Midbrain (tissue), 1 donor: ENCODE results near the gene HEXIM1.

Experiments
- DNase-seq: peaks from one replicate; lab custom pipeline; 2025; lab: John Stamatoyannopoulos, UW

The HEXIM1 gene

DNA sequence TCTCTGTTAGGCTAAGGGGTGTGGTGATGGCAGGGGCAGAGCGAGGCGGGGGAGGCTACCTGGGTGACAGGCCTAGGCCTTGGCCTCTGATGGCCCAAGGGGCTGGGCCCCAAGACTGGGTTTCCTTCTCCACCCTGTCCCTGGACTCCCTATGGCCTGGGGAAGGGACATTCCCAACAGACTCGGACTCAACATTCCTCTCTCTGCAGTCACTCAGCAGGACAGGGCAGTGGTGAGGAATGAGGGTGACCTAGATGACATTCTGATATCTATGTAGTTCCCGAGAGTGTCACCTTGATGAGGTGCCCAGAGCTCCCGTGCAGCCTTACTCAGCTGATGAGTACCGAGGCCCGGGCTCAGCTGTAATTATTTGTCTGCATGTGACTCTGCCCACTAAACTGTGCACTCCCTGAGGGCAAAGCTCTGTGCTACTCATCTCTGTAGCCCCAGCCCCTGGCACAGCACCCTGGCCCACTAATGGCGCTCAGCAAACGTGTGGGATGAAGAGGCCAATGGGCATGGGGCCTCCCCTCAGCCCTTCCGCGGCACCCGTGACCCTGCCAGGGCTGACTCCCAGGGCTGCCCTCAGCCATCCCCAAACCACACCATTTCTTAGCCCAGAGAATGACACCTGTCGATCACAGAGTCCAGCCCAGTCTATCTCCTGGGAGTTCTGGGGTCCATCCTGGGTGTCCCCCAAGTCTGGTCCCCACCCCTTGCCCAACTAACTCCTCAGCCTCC lies 18.2 kb upstream of the HEXIM1 start:
- no peak for DNase-seq

DNA sequence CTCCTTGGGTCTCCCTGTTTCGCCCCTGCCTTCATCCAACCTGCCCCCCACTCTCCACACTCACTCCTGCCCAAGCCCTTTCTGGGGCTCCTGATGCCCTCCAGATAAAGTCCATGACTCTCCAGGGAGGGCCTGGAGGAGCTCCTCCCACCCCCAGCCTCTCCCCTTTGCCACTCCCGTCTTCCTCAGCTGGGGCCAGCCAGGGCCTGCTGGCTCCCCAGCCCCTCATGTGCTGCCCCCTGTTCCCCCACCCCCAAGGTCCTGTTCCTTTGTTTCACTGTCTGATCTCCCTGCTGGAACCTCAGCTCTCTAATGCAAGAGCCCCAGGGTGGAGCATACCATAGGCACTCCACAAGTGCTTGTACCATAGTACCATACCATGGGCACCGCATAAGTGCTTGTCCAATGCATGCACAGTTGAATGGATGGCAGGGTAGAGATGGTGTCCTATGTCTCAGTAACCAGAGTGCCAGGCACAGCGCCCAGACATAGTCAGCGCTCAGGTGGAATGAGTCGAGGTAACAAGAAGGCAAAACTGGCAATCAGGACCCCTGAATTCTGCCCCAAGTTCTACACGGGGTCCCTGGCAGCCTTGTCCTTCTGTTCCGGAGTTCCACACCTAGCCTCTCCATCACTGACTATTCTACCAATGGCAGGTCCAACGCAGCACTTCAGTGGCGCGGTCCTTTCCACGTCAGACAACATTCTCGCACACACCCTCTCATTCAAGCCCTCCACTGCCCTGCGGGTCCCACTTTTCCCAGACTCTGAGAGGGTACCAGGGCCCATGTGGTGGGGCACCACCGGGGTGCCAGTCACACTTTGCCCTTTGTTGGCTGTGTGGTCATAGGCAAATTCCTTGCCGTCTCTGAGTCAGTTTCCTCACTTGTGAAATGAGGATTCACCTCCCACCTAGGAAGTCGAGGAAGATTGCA lies 17.3 kb upstream of the HEXIM1 start:
- no peak for DNase-seq

DNA sequence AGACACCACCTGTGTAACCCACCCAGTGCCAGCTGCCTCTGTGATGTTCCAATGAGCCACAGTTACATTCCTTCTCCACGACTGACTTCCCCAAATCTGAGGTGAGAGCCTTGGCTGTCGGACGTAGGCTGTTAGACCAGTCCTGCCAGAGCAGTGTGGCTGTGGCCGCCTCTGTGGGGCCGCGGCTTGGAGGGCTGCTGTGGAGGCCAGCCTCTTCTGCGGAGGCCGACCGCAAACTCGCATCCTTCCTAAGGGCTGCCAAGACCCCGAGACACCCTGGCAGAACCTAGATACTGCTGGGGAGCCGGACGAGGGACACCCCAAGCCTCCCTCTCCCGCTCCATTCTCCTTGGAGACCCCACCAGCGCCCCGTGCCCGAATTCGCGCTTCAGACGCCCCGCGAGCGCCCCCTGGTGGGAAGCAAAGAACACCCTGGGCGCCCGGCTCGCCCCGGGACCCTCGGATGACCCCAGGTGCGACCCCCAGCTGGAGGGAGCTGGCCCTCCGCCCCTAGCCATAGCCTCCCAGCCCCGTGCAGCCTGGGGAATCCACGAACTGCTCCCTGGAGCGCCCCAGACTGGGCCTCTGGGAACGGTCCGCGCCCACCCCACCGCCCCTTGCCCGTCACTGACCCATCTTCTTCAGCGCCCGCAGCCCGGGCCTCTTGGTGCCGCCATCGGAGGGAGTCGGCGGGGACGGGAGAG lies 16.5 kb upstream of the HEXIM1 start:
- peak; percentile 42 for DNase-seq

DNA sequence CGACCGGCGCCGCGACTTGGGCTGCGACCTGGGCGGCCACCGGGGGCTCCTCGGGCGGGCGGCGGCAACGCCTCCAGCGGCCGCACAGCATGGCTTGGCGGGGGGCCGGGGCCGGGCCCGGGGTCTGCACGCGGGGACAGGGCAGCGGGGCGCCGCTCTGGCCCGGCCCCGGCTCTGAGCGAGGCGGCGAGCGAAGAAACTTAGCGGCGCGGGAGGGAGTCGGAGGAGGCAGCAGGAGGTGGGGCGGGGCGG lies 16.0 kb upstream of the HEXIM1 start, which contains the start of gene PLCD3:
Gene PLCD3, minus strand, starts transcription at position 196 of the 252 bp plus-strand sequence. Its CDS starts 105 bp downstream, at position 91.
- no peak for DNase-seq

DNA sequence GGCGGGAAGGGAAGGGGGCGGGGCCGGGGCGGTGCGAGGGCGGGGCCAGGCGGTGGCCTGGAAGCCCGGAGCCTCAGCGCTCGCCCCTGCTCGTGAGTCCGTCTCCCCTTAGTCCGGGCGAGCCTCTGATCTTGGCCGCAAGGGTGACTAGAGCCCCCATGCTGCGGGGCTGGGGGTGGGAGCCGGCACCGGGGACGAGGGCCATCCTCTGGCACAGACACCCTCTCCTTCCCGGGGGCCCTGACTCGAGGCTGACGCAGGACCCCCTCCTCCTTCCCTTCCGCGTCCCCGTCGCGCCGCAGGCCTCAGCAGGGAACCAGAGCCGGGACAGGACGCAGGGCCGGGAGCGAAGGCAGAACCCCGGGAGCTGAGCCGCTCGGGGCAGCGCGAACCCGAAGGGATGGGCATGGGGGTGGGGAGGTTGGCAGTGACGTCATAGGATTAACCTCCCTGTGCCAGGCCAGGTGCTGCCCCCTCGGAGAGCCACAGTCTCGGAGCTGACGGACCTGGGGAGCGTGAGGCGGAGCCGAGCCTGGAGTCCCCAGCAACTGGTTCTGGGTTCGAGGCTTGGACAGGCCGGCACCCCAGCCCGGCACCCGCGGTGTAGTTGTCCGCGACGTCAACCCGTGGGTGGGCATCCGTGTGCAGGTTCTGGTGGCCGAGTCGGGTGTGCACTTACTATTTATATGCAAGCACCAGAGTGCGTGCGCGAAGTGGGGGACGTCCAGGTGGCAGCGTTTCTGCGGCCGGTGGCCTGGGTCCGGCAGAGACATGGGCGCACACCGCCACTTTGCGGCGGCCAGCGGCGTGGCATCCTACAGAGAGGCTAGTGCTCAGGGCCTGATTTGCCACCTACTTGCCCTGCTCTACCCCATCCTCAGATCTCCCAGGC lies 15.5 kb upstream of the HEXIM1 start:
- DNase-seq, result peak; percentile 69

DNA sequence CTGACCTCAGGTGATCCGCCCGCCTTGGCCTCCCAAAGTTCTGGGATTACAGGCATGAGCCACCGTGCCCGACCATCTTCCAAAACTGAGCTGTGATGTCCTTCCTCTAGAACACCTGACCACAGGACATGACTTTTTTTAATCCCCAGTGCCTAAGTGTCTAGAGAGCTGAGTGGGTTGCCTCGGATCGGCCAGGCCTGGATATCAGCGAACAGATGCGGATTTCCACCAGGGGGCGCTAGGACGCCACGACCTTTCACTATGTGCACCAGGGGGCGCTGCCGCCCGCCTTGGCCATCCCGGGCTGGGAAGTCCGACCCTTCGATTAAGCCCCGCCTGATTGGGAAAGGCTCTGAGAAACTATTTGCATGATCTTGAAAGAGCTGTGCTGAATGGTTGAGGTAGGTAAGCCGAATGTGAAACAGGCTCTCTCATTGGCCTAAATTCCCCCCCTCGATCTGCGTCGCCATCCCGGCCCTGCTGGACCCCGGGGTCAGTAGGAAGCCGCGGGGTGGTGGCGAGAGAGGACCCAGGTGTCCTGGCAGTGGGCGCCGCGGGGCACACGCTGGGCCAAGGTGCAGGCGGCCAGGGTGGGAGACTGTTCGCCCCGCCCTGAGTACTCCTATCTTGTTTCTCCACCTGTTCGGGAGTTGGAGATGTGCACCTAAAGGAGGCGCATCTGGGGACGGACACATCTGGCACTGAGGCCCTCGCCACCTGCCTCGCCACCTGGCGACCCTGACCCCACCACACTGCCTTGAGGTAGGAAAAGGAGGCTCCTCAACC lies 12.9 kb upstream of the HEXIM1 start, which contains the start of gene ACBD4:
Gene ACBD4, plus strand, starts transcription at position 496 of the 786 bp plus-strand sequence. CDS start 458 bp downstream, outside the sequence.
- DNase-seq, result peak; percentile 94

DNA sequence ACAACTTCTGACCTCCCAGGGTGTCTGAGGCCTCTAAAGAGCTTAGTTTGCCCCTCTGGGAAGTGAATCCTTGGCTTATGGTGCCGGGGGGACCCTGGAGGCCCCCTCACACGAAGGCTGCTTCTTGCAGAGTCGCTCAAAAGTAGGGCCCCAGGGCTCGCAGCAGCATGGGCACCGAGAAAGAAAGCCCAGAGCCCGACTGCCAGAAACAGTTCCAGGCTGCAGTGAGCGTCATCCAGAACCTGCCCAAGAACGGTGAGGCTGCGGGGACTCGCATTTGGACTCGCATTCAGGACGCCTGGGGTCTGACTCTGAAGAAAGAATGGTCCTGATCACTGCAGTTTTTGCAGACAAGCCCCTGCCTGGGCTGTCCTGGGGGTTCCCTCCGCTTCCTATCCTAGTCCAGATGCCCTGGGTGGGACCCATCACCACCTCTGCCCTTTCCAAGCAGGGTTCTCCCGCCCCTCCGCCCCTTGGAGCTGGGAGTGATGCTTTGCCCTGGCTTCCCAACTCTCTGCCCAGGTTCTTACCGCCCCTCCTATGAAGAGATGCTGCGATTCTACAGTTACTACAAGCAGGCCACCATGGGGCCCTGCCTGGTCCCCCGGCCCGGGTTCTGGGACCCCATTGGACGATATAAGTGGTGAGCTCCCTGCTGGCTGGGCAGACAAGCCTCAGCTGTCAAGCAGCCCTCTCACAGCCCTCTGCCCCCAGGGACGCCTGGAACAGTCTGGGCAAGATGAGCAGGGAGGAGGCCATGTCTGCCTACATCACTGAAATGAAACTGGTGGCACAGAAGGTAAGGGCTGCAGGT lies 12.1 kb upstream of the HEXIM1 start:
- no peak for DNase-seq

DNA sequence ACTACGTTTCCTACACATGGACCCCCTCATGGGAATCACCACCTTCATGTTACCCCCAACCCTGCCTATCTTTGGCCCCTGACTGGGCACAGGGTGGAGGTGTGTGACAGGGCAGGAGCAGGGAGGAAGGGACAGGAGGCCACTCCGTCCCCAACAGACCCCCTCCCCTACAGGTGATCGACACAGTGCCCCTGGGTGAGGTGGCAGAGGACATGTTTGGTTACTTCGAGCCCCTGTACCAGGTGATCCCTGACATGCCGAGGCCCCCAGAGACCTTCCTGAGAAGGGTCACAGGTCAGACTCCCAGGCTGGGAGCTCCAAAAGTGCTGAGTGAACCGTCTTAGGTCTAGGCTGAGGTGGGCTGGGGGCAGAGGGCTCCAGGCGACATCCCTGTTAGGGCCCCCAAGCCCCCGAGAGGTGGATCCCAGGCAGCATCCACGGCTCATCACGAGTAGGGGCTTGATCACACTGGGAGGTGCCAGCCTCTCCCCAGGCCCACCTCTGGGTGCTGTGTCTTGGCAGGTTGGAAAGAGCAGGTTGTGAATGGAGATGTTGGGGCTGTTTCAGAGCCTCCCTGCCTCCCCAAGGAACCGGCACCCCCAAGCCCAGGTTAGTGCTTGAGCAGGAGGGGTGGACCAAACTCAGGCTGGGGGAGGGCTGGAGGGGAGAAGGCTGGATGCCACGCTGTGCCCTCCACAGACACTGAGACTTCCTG lies 11.3 kb upstream of the HEXIM1 start:
- no peak for DNase-seq

DNA sequence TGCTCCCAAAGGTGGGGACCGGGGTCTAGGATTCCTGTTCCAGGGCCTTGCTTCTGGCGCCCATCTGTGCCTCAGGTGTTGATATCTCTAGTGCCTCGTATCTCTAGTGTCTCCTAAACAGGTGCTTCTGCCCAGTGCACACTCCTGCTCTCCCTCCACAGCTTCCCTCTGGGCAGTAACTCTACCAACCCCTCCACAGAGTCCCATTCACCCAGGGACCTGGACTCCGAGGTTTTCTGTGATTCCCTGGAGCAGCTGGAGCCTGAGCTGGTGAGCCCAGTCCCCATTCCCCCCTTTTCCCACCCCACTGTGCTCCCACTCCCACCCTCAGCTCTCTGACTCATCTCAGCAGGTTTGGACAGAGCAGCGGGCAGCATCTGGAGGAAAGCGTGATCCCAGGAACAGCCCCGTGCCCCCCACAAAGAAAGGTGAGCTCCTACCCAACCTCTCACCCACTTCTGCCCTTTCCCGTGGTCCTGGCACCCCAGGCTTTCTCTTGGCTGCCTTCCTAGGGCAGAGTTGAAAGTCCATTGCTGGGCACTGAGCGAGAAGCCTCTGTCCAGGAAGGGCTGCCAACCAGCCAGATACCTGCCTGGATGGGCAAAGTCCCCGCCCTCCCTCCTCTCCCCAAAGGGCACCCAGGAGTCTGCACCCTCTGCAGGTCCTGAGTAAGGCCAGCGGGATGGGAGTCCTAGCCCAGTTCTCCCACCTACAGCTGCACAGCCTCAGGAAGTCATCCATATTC lies 10.5 kb upstream of the HEXIM1 start:
- no peak for DNase-seq

DNA sequence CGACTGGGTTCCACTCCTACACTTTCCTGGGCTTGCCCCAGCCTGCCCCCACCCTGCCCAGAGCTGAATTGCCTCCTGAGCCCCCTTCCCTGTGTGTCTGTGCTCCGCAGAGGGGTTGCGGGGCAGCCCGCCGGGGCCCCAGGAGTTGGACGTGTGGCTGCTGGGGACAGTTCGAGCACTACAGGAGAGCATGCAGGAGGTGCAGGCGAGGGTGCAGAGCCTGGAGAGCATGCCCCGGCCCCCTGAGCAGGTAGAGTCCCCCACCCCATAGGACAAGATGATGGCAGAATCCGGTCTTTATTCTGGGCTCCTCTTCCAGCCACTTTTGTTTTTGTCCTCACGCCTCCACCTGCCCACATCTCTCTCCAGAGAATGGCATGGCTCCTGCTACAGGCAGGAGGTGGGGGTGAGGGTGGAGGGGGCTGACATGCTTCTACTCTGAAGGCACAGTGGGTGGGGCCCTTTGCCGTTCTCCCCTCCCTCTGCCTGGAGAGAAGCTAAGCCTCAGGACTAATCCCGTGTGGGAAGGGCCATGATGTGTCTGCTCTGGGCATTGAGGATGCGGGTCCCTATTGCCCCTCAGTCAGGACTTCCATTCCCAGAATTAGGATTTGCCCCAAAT lies 9.3 kb upstream of the HEXIM1 start:
- DNase-seq, result no peak

DNA sequence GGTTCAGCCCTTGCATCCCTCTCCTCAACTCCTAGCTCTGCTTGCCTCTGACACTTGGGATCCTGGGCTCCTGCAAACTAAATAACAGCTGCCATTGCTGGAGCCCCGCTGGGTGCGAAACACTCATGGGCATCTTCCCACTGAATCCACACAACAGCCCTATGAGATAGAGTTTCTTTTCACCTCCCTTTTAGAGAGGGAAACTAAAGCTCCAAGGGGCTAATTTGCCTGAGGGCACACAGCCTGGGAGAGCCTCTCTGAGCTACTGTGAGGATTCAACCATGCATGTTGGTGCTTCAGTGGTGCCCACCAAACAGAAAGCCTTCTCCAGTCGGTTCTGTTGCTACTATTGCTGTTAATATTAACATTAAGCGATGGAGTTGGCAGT lies 8.7 kb upstream of the HEXIM1 start:
- no peak for DNase-seq

DNA sequence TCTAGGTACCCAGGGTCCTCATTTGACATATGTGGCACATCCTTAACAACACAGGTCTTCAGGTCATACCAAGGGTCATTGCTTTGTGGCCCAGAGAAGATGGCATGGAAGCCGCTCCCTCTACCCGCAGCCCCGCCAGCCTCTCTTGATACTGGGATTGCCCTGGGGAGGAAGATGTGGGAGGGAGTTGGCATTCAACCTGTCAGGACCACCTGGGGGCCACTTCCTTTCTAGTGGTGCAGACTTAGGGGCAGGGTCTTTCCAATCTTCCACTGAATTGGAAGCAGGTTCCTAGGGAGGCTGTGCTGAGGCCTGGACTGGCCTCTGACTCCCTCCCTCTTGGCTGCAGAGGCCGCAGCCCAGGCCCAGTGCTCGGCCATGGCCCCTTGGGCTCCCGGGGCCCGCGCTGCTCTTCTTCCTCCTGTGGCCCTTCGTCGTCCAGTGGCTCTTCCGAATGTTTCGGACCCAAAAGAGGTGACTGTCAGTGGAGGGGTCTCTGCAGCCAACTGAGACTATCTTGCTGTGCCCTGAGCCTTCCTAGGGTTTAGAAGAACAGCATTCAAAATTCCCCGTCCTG lies 5.1 kb upstream of the HEXIM1 start:
- DNase-seq, result no peak

DNA sequence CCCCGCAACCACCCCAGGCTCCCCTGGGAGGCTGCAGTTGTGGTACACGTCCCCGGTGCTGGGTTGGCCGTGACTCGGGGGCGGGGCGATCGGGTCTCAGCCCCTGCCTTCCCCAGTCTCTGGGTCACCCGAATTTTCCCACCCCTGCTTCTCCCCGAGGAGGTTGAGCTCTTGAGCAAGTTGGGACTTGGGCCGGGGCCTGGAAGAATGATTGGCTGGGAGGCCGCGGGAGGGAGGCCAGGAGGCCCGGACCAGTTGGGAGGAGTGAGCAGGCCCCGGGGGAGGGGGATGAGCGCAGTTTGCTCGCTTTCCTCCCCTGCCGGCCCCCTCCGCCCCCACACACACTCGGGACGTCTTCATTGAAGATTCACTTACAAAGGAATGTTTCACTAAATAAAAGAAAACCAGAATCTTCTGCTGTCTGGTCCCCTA lies 4.5 kb upstream of the HEXIM1 start:
- peak; percentile 71 for DNase-seq

DNA sequence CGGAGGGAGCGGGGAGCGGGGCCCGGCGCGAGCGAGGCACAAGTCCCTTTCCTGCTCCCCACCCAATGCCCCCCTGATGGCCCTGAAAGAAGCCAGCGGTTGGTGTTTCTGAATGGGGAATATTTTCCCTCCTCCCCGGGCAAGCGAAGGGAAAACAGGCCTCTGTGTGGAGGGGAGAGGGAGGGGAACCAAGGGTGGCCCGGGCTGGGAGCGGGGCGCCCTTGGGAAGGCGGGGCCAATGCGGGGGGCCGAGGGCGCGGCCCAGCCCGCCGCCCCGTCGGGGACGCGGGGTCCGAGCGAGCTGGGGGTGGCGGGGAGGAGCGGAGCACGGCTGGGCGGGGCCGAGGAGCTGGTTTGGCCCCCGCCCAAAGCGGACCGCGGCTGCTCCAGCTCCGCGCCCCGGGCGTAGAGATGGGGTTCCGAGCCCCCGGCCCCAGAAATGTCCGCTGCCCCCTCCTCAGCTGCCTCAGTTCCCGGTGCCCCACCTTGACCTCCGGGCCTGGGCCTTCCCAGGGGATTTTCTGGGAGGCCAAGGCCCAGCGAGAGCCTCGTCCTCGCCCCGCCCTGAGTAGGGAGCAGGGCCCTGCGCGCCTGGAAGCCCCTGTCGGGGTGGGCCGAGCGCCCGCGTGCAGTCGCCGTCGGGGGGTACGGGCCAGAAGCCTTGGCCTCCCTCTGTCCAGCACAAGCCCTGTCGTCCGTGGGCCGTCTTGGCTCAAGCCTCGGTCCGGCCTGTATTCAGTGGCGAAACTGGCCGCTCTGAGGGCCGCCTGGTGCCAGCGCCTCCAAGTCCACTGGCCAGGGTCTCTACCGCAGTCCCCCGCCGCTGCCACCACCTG lies 3.9 kb upstream of the HEXIM1 start:
- DNase-seq, result peak; percentile 71

DNA sequence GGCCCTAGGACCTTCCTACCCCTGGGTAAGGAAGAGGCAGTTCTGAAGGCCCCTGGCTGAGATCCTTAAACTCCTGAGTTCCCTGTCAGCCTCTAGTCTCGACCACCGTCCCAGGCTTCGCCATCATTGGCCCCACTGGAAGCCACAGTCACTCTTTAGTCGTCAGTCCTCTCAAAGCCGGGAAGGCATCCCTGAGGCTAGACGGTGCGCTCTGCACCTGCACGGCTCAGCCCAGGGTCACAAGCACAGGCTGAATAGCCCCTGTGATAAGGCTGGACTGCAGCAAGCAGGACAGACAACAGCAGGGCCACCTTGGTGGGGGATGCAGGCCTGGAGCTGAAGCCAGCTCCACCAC lies 3.3 kb upstream of the HEXIM1 start:
- DNase-seq, result no peak

DNA sequence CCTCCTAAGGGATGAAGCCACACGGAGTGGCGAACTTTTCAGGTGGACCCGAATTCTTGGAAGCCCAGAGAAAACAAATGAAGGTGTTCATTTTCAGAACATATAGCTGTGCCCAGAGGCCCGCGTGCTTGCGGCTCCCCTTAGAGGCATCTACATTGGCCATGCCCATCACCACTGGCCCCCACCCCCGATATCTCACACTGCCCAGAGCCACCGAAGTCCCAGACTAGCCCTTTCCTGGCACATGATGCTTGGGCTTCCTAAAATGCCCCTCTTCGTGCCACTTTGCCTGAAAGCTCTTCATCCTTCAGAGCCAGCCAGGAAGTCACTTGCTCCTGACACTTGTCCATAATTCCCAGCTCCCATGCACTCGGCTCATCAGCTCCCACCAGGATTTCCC lies 2.1 kb upstream of the HEXIM1 start:
- no peak for DNase-seq

DNA sequence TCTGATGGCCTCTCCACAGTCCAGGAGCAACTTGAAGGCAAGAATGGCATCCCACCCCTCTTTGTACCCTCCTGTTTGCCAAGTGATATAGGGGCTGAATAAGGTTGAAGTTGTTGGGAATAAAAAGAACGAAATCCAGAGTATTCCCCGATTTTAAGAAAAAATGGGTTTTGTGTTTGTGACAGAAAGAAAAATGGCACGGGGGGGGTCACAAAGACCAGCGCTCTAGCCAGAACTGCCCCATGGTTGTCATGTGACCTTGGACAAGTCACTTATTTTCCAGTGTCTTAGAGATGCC lies 1.7 kb upstream of the HEXIM1 start:
- no peak for DNase-seq
